GM18907 (cell line): Measurements from ENCODE around the gene PHAF1.

Experiments used
- ATAC-seq: cut with Tn5 transposase; IDR thresholded peaks from one replicate; pipeline ENCODE4 v1.9.1; 2021; ENCODE audit warnings: mild to moderate bottlenecking, moderate library complexity; ENCODE audit not compliant: unreplicated experiment

The PHAF1 gene

DNA sequence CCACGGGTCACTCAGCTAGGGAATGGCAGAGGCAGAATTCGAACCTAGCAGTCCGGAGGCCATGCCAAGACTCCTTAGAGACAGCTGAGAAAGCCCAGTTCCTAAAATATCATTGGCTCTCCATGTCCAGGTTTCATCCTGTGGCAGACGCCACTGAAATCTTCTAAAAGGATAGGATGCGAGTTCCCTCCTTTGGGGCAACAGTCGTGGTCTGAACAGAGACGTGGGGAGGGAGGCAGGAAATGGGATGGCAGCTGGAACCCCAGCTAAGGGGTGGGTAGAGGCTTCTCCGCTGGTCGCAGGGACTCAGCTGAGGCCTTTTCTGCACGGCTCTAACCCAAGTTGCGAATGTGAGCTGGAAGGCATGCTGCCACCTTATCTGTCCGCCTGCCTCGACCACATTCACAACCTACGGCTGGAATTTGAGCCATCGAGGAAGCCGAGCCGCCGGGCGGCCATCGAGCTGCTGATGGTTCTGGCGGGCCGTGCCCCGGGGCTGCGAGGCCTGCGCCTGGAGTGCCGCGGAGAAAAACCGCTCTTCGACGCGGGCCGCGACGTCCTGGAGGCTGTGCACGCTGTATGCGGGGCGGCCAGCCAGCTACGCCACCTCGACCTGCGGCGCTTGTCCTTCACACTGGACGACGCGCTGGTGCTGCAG lies 52.9 kb downstream of the PHAF1 start:
- ATAC-seq, result no peak

DNA sequence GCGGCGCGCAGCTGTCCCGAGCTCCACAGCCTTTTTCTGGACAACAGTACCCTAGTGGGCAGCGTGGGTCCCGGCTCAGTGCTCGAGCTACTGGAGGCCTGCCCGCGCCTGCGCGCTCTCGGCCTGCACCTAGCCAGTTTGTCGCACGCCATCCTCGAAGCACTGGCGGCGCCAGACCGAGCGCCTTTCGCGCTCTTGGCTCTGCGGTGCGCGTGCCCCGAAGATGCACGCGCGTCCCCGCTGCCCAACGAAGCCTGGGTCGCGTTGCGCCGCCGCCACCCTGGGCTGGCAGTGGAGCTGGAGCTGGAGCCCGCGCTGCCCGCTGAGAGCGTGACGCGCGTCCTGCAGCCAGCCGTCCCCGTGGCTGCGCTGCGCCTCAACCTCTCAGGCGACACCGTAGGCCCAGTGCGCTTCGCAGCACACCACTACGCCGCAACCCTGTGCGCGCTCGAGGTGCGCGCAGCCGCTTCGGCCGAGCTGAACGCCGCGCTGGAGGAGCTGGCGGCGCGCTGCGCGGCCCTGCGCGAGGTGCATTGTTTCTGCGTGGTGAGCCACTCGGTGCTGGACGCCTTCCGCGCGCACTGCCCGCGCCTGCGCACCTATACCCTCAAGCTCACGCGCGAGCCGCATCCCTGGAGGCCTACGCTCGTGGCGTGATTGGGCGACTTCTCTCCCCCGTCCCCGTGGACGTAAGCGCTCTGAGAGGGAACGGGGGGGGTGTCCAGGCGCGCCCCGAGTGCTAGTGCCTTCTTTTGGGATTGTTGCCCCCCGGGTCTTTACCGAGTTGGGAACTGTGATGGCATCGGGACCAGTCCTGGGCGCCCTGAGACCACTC lies 53.6 kb downstream of the PHAF1 start:
- no peak for ATAC-seq

DNA sequence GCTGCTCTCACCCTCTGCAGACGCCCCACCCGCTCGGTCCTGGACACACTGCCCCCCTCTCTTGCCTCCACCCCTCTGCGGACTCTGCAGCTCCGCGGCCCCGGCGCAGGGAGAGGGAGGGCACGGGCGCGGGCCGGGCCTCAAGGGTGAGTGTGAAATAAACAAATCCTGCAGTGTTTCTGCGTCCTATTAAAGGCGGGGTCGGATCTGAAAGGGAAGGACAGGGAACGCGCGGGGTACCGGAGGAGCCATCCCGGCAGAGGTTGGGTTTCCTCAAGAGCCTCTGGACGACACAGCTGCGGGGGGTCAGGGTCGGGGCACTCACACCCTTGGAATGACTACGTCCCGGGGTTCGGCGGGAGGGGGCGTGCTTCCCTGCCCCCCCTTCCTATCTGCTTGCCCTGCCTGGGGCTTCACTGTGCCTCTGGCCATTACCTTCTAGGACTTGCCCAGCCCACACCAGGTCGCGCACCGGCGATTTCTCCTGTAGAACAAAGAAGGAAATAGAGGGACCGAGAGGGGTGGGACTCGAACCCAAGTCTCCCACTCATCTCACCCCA lies 54.3 kb downstream of the PHAF1 start:
- no peak for ATAC-seq

DNA sequence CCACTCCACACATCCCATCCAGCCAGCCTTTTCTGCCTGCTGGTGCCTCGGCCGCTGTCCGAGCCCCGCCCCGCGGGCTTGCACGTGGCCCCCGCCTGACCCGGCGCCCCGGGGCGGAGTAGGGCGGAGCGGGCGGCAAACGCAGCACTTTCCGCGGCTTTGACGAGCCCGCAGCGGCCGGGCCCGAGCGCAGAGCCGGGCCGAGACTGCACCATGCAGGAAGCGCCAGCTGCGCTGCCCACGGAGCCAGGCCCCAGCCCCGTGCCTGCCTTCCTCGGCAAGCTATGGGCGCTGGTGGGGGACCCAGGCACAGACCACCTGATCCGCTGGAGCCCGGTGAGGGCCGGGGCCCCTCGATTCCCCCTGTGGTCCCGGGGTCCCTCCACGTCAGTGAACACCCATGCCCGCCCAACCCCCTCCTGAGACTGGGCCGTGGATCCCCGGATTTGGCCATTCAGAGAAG lies 54.9 kb downstream of the PHAF1 start, which contains the start of gene HSF4:
HSF4 (plus strand) TSS at position 147 of the 463 bp plus-strand sequence; CDS start at position 214, 67 bp downstream.
- no peak for ATAC-seq

DNA sequence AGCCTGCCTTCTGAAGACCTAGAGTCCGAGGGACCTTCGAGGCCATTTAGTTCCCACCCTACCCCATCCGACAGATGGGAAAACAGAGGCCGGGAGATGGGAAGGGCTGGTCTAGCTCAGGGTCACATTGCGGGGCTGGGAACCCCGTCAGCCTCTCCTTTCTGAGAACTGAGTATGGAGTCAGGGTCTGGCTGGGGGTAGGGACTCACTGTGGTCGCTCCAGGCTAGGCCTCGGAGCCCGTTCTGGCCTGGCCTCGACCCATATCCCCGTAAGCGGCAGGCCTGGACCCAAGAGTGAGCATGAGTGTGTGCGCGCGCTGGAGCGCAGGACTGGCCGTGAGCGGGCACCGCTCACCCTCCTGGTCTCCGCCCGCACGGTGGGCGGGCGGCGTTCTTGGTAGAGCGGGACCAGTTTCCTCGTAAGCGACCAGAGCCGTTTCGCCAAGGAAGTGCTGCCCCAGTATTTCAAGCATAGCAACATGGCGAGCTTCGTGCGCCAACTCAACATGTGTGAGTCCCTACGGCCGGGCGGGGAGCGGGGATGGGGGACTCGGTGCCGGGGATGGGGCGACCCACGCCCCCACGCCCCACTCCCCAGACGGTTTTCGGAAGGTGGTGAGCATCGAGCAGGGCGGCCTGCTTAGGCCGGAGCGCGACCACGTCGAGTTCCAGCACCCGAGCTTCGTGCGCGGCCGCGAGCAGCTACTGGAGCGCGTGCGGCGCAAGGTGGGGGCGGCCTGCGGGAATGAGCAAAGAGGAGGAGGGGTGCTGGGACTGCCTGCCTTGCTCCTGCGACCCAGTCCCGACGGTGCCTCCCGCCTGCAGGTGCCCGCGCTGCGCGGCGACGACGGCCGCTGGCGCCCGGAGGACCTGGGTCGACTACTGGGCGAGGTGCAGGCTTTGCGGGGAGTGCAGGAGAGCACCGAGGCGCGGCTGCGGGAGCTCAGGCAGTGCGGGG lies 55.7 kb downstream of the PHAF1 start:
- ATAC-seq, result no peak

DNA sequence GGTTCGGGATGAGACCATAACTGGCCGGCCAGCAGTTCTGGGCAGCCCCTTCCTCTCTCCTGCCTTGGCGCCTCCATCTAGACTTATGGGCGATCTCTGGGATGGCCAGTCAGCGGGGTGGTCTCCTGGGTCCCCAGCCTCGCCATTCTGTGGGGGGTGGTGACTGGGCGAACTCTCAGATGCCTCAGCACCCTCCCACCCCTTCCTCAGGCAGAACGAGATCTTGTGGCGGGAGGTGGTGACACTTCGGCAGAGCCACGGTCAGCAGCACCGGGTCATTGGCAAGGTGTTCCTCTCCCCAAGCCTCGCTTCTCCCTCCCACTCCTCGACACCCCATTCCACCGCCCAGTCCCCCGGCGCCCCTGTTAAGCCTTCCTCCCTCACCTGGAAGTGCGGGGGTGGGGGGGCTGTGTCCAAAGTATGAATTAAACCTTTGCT lies 56.4 kb downstream of the PHAF1 start:
- ATAC-seq, result no peak

DNA sequence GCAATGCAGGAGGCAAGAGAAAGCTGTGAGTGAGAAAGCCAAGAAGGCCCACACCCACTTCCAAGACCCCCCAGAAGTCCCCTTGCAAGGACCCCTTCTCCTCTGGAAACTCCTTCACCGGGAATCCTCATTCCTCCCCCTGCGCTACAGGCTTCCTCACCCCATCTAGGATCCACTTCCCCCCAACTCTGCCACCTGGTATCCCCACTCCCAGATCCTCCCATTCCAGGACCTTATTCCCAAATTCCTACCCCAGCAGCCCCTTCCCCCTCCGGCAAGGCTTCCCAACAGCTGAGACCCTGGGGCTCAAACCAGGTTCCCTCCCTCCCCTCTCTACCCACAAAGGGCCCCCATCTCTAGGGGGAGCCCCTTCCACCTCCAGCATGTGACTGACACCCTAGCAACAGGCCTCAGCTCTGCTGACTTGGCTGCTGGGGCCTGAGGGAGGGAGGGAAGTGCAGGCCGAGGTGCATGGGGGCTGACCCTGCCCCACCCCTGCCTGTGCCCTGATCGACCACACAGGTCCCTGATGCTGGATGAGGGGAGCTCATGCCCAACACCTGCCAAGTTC lies 56.9 kb downstream of the PHAF1 start:
- ATAC-seq, result no peak

DNA sequence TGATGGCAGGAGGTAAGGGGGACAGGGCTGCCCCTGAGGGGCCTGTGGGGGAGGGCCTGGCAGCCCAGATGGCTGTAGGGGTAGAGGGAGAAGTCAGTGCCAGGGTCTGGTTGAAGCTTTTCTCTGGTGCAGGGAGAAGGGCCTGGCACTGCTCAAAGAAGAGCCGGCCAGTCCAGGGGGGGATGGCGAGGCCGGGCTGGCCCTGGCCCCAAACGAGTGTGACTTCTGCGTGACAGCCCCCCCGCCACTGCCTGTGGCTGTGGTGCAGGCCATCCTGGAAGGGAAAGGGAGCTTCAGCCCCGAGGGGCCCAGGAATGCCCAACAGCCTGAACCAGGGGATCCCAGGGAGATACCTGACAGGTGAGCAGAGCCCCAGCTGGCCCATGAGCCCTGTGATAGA lies 57.8 kb downstream of the PHAF1 start:
- no peak for ATAC-seq

DNA sequence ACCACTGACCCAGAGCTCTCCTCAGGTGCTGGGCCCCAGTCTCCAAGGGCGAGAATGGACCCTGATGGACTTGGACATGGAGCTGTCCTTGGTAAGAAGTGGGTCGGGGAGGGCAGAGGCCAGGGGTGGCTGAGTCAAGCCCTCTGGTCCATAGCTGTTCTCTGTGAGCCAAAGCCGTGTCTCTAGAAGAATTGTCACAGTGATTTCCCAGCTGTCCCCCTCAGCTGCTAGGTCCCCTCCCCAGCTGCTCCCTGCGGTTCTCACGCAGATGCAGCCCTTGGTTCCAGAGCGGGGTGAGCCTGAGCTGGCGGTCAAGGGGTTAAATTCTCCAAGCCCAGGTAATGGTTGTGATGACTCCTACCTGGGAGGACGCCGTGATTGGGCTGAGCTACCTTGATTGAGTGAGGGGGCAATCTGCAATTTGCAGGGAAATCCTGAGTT lies 59.3 kb downstream of the PHAF1 start:
- no peak for ATAC-seq

DNA sequence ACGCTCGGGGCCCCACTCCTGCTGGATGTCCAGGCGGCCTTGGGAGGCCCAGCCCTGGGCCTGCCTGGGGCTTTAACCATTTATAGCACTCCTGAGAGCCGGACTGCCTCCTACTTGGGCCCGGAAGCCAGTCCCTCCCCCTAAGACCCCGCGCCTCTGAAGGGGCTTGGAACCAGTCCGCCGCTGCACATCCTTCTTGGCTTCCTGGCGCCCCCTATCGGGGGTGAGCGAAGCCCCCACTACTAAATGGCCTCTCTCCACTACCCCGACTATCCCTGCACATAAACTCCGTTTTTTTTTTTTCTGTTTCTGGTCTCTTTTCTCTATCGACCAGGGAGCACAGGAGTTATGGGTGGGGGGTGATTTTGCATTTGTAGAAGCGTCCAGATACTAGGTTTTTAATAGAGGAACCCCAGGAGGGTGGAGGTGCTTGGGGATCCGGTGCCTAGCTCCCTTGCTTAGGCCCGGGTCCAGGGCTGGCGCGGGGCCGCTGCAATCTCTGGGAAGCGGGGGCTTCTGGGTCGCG lies 60.0 kb downstream of the PHAF1 start:
- ATAC-seq, result no peak

DNA sequence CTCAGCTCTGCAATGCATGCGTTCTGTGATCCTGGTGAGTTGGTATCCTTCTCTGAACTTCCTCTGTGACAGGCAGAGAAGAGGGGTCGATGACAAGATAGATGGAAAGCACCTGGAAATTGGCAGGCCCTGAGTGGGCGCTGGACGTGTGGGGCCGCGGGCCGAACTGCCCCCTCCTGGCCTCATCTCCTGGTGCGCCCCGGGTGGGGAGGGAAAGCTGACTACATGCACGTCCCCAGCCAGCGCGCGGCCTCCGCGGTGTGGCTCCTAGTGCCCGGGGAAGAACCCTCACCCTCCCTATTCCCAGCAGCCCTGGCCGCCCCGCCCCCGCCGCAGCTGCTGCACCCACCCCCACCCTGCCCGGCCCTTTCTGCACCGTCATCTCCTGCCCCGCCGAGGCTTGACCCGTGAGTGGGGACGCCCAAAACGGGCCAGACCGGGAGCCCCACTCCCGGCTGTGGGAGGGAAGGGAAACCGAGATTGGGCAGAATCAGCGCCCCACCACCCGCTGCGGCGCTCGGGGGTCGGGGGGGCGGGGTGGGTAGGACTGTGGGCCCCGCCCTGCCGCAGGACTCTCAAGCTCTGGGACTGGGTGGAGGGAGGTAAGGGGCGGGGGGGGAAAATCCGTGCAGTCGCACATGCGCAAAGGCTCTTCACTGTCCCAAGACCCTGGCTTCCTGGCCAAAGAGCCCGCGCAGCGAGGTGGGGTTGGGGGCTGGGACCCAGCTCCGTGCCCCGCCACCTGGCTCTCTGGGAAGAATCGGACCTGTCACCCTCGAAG lies 60.6 kb downstream of the PHAF1 start, which contains the start of gene NOL3:
NOL3 (plus strand) TSS at position 371 of the 781 bp plus-strand sequence.
- ATAC-seq, result peak; percentile 40

DNA sequence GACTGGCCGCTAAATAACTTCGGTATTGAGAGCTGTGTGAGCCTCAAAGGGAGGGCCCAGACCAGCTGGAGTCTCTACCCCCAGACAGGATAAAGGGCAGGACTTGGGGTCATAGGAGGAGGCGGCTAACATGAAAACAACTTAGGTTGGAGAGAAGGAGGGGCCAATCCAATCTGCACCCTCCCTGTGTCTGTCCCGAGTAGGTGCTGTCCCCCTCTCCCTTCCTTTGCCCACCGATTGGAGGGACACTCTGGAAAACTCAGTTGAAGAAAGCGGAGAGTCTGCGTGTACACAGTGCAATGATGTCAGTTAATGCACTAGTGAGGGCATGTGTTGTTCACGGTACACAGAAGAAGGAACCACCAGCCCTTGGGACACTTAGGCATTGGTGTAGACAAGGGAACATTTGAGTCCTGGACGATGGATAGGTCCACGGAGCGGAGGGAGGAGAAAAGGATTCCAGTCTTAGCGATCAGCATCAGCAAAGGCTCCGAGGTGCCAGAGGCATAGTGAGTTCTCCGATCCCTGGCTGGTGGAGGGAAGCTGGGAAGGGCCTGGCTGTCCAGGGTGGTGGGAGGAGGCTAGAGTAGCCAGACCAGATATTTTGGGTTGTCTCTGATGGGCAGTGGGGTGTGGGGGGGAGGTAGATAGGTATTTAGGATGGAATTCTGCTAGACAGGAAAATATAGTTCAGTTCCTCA lies 61.4 kb downstream of the PHAF1 start:
- ATAC-seq, result no peak

DNA sequence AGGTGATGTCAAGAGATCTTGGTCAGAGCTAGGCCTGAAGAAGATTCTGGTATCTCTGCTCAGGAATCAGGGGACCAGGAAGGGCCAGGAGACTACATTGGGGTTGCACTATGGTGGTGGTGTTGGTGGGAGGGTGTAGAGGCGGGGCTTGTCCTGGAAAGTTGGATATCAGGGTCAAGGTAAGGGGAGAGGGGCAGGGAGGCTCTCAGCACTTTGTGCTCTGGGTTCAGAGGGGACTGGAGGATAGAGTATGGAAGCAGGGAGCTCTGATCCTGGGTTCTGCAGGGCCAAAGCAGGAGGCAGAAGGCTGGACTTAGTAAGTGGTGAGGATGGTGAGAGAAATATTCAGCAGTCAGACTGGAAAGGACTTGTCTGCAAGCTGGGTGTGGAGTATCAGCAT lies 63.6 kb downstream of the PHAF1 start:
- ATAC-seq, result no peak

DNA sequence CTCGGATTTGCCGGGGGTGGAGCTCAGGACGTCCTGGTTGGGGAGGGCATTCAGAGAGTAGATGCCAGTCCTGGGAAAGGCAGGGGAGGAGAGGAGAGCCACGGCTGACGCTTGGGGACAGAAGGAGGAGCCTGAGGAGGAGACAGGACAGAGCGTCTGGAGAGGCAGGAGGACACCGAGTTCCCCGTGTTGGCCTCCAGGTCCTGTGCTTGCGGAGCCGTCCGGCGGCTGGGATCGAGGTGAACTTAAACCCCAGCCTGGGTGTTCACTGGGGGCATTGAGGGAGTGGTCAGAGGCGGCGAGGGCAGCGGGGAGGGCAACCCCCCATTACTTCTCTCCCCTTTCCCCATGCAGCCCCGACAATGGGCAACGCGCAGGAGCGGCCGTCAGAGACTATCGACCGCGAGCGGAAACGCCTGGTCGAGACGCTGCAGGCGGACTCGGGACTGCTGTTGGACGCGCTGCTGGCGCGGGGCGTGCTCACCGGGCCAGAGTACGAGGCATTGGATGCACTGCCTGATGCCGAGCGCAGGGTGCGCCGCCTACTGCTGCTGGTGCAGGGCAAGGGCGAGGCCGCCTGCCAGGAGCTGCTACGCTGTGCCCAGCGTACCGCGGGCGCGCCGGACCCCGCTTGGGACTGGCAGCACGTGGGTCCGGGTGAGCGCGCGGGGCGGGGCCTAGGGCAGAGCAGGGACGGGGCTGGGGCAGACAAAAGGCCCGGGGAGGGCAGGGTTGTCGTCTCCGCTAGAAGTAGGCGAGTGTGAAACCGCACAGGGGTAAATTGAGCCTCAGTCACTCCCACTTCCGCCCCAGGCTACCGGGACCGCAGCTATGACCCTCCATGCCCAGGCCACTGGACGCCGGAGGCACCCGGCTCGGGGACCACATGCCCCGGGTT lies 64.3 kb downstream of the PHAF1 start:
- ATAC-seq, result peak; percentile 45

DNA sequence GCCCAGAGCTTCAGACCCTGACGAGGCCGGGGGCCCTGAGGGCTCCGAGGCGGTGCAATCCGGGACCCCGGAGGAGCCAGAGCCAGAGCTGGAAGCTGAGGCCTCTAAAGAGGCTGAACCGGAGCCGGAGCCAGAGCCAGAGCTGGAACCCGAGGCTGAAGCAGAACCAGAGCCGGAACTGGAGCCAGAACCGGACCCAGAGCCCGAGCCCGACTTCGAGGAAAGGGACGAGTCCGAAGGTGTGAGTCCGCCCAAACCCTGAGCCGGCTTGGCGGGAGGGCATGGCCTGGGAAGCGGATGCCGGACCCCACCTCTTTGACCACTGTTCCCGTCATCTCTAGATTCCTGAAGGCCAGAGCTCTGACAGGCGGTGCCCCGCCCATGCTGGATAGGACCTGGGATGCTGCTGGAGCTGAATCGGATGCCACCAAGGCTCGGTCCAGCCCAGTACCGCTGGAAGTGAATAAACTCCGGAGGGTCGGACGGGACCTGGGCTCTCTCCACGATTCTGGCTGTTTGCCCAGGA lies 65.0 kb downstream of the PHAF1 start:
- no peak for ATAC-seq

DNA sequence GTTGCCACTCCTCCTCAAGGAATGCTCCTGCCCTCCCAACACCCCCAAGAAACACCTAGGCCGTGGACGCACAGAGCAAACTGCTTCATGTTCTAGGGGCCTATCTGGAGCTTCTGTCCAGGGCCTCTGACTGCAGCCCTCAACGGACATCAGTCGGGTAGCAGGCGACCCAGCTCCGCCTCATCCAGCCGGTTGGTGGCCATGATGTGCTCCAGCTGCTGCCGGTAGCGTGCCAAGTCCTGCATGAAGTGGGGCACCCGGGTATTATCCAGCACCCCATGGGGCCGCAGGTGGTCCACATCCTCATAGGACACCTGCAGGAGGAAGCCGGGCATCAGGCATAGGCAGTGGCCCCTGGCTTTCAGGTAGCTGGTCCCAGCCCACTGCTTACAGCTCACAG lies 66.9 kb downstream of the PHAF1 start:
- ATAC-seq, result no peak
